Stimulated activated naive CD8-positive, alpha-beta T cell treated with anti-CD3 and anti-CD28 coated beads, Interleukin-15, Interleukin-2, amounts not matched to agents 100 U/mL and 50 U/mL, for 24 hours (primary cell): ENCODE measurements around the gene P3H4.

Experiments
- ATAC-seq: fragments of 150-1000 bp; cut with Tn5 transposase; one replicate; pipeline ENCODE4 v1.10.0; 2021
- DNase-seq: peaks from one replicate; pipeline ENCODE4 v3.0.0; 2021

The P3H4 gene

GRCh38 chr17:41771389-41772206 lies 40.2 kb downstream of the P3H4 start:
- DNase-seq (no peak), ATAC-seq (no peak)

- DNase-seq (no peak), ATAC-seq (no peak)
These were observed 41.8 kb downstream of the P3H4 start for GRCh38 chr17:41769985-41770384.

- DNase-seq (no peak), ATAC-seq (no peak)
These were observed 42.3 kb downstream of the P3H4 start for GRCh38 chr17:41769346-41769862.

- no peak for DNase-seq
- ATAC-seq: no peak
These were observed 43.0 kb downstream of the P3H4 start for GRCh38 chr17:41768682-41769288.

- no peak for ATAC-seq
- DNase-seq: no peak
These were observed 44.3 kb downstream of the P3H4 start for GRCh38 chr17:41767324-41768042.

DNA sequence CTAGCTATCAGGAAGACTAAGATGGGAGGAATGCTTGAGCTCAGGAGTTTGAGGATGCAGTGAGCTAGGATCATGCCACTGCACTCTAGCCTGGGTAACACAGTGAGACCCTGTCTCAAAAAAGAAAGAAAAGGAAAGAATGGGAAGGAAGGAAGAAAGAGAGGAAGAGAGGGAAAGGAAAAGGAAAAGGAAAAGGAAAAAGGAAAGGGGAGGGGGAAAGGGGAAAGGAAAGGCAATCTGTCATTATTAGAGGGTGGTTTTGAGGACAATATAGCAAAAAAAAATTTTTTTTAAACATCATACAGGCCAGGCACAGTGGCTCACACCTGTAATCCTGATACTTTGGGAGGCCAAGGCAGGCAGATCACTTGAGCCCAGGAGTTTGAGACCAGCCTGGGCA lies 45.6 kb downstream of the P3H4 start:
- DNase-seq (no peak), ATAC-seq (no peak)

DNA sequence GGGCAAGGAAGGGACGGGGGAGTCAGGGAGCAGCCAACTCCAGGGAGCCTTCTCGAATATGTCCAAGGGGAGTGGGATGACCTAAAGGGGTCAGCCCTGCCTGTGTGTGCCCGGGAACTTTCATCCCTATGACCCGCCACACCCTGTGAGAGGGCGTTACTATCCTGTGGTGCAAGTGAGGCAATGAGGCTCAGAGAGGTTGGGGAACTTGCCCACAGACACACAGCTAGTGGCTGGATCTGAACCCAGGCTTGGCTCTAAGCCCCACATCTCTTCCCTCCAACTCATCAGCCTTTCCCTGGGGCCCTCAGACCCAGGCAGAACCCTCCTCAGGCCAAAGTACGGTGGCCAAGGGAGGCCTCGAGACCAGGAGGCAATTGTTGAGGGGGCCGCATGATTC lies 48.4 kb downstream of the P3H4 start:
- ATAC-seq: no peak

DNA sequence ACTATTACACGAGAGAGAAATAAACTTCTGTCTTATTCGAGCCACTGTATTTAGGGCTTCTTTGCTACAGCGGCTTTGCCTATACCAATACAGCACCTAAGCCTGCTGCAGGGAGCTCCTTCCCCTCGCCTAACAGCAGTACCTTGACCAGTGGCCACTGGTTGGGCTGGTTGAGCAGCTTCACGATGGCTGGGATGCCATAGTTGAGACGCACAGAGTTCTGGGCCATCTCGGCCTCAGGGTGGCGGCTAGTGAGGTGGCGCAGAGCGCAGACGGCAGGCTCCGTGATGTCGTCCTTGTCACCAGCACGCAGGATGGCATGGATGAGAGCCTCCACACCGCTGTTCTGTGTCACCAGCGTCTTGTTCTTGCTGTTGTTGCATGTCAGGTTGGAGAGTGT lies 48.9 kb downstream of the P3H4 start:
- ATAC-seq: no peak
- no peak for DNase-seq

More for the DNA sequence above, 48.4 kb downstream of the P3H4 start:
- DNase-seq: no peak

- ATAC-seq (no peak), DNase-seq (no peak)
These were observed 49.4 kb downstream of the P3H4 start for GRCh38 chr17:41762391-41762790.

DNA sequence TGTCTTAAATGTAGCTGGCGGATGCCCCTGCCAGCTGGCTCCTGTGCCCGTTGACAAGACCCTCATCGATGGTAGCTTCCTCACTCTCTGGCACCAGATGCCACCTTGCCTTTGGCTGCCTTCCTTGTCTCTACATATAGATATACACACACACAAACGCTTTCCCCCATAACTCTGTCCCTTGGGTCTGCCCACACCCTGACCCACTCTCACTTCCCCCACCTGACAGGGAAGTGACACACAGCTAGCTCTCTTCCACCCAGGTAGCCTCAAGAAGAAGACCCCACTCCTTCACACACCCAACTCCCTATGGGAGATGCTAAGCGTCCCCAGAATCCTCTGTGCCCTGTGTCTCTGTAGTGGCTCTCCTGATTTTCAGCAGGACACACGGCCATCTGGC lies 50.9 kb downstream of the P3H4 start:
- ATAC-seq (no peak), DNase-seq (no peak)

- ATAC-seq (no peak), DNase-seq (no peak)
These were observed 53.1 kb downstream of the P3H4 start for GRCh38 chr17:41758601-41759000.

- no peak for ATAC-seq
- no peak for DNase-seq
These were observed 57.7 kb downstream of the P3H4 start for GRCh38 chr17:41754066-41754465.
